Liver (tissue), 3 donors: ENCODE measurements around the gene SLC44A3.

Experiments used
- CTCF ChIP-seq: fragments of 150-350 bp; IDR thresholded peaks from 2 replicates; pipeline ENCODE4 v1.5.1; 2017; ENCODE audit warnings: improper control_type of control experiment, low read depth, low read length; ENCODE audit not compliant: missing input control
- EGR1 ChIP-seq, 2 donors: IDR thresholded peaks; 2 replicates each; pipeline ENCODE4 v1.6.1; 2016 to 2018; ENCODE audit warnings: antibody characterized with exemption in 2 of 2, low read depth in 2 of 2
- FOXA1 ChIP-seq: IDR thresholded peaks from 2 replicates; pipeline ENCODE4 v1.6.1; 2016; ENCODE audit warnings: antibody characterized with exemption
- GABPA ChIP-seq, 2 donors: IDR thresholded peaks in 1 of 2; conservative IDR thresholded peaks in 1 of 2; 2 replicates each; pipeline ENCODE4 v1.6.1; 2016; ENCODE audit warnings: antibody characterized with exemption in 2 of 2, mild to moderate bottlenecking in 1 of 2, moderate library complexity in 1 of 2
- MAX ChIP-seq: IDR thresholded peaks from 2 replicates; pipeline ENCODE4 v1.6.1; 2016; ENCODE audit warnings: antibody characterized with exemption
- NR2F2 ChIP-seq: IDR thresholded peaks from 2 replicates; pipeline ENCODE4 v1.6.1; 2016; ENCODE audit warnings: antibody characterized with exemption
- RAD21 ChIP-seq, 2 donors: IDR thresholded peaks; 2 replicates each; pipeline ENCODE4 v1.6.1; 2016; ENCODE audit warnings: antibody characterized with exemption in 2 of 2, mild to moderate bottlenecking in 2 of 2
- REST ChIP-seq: IDR thresholded peaks from 2 replicates; pipeline ENCODE4 v1.6.1; 2016; ENCODE audit warnings: antibody characterized with exemption, mild to moderate bottlenecking
- RXRA ChIP-seq, 2 donors: IDR thresholded peaks; 2 replicates each; pipeline ENCODE4 v1.6.1; 2017 to 2018; ENCODE audit warnings: antibody characterized with exemption in 2 of 2, mild to moderate bottlenecking in 1 of 2
- SP1 ChIP-seq: IDR thresholded peaks from 2 replicates; pipeline ENCODE4 v1.6.1; 2018; ENCODE audit warnings: antibody characterized with exemption, mild to moderate bottlenecking
- YY1 ChIP-seq: IDR thresholded peaks from 2 replicates; pipeline ENCODE4 v1.6.1; 2016; ENCODE audit warnings: antibody characterized with exemption, mild to moderate bottlenecking
- ZBTB33 ChIP-seq: IDR thresholded peaks from 2 replicates; pipeline ENCODE4 v1.6.1; 2016; ENCODE audit warnings: antibody characterized with exemption
- donor health status: healthy.
- donor health status: healthy.

GRCh38 chr1:94792473-94793295 lies 27.5 kb upstream of the SLC44A3 start:
- TF ChIP-seq CTCF (no peak), NR2F2 (no peak), GABPA (IDR thresholded peaks at IDR 0.05 in 1 of 2, conservative IDR thresholded peaks at IDR 0.05 in 1 of 2) (no peak), RAD21 (IDR thresholded peaks at IDR 0.05) (no peak), EGR1 (IDR thresholded peaks at IDR 0.05; ENCODE audit: low read depth in 2 of 2) (no peak), MAX (no peak), REST (no peak), FOXA1 (no peak), SP1 (peak; percentile 11), YY1 (peak; percentile 21), RXRA (IDR thresholded peaks at IDR 0.05) (no peak), ZBTB33 (no peak)
